Transverse colon (tissue), 4 donors: Measurements from ENCODE around the gene HTR2C. TPM values are rescaled to one million over a fixed set of nuclear protein-coding genes. Genes with fewer than 3 reads are reported as not detected.

Experiments
- DNase-seq: peaks from one replicate; pipeline ENCODE4 v3.0.0-alpha.2; 2019
- H3K27ac ChIP-seq, 4 donors: fragments of 200-600 bp; sonication (generic); 2 replicates each; pipeline ENCODE4 v1.5.1; 2016 to 2018; ENCODE audit warnings: inconsistent platforms in 4 of 4
- H3K27me3 ChIP-seq: fragments of 200-600 bp; sonication (generic); 2 replicates; pipeline ENCODE4 v1.5.1; 2017; ENCODE audit warnings: inconsistent platforms
- H3K36me3 ChIP-seq, 4 donors: fragments of 200-600 bp; sonication (generic); 2 replicates each; pipeline ENCODE4 v1.5.1; 2017 to 2019; ENCODE audit warnings: inconsistent platforms in 4 of 4
- H3K4me1 ChIP-seq, 4 donors: fragments of 200-600 bp; sonication (generic); 2 replicates each; pipeline ENCODE4 v1.5.1; 2017 to 2020; ENCODE audit warnings: inconsistent platforms in 4 of 4
- H3K4me3 ChIP-seq, 4 donors: fragments of 200-600 bp; sonication (generic); 1 replicate in 1 of 4; 2 replicates in 3 of 4; pipeline versions ENCODE4 v1.5.1 to v1.6.1; 2017 to 2019; ENCODE audit warnings: inconsistent platforms in 4 of 4
- H3K9me3 ChIP-seq, 2 donors: fragments of 200-600 bp; sonication (generic); 2 replicates each; pipeline ENCODE4 v1.5.1; 2017 to 2019; ENCODE audit warnings: inconsistent platforms in 2 of 2
- CTCF ChIP-seq, 5 experiments: fragments of 200-600 bp in 3 of 5; fragments of 450-650 bp in 2 of 5; sonication (generic) in 3 of 5; IDR thresholded peaks; 1 replicate in 2 of 5; 2 replicates in 3 of 5; pipeline ENCODE4 v1.5.1; 2016 to 2017; ENCODE audit warnings: antibody characterized with exemption in 5 of 5, inconsistent platforms in 3 of 5, mild to moderate bottlenecking in 2 of 5, moderate library complexity in 1 of 5
- EP300 ChIP-seq: sonication (generic); formaldehyde crosslinking; IDR thresholded peaks from one replicate; pipeline ENCODE4 v1.6.1; 2017; ENCODE audit warnings: antibody characterized with exemption, low read depth
- POLR2A ChIP-seq: fragments of 450-650 bp; IDR thresholded peaks from one replicate; pipeline ENCODE4 v1.6.1; 2016; ENCODE audit warnings: antibody characterized with exemption, mild to moderate bottlenecking, moderate library complexity
- POLR2AphosphoS5 ChIP-seq, 3 donors: sonication (generic); formaldehyde crosslinking; IDR thresholded peaks; one replicate each; pipeline ENCODE4 v1.6.1; 2016; ENCODE audit warnings: antibody characterized with exemption in 3 of 3
- WGBS, 2 donors: methylation state at CpG; one replicate each; pipeline ENCODE4 v1.1.5; 2018; ENCODE audit warnings: low coverage in 1 of 2; 5-methylcytosine and 5-hydroxymethylcytosine counted together
- in situ Hi-C, 4 donors: fragments of 200-750 bp; cut with MboI; loops; one replicate each; pipeline versions ENCODE4 v1.15.0 to v1.15.1; 2017; ENCODE audit warnings: low sequenced_read_pairs in 3 of 4, low pct_ligation_motif_present in 1 of 4, low pct_unique_long_range_greater_than_20kb in 1 of 4
- intact Hi-C: fragments of 100-400 bp; cut with DNase I; formaldehyde crosslinking; loops from one replicate; pipeline ENCODE4 v1.15.1; 2023; ENCODE audit warnings: low total_unique reads
- total RNA-seq, 4 donors: library from RNA; depleted of rRNA; stranded (reverse); fragments of >200 nt; gene quantifications; one replicate each; pipeline ENCODE4 v1.1.0, GENCODE V29; 2016

Gene HTR2C
- total RNA-seq, 4 donors from 2014 or later = not detected

- no peaks in the 10 kb centered on the region for H3K36me3 ChIP-seq
- no peaks in the 10 kb centered on the region for H3K27me3 ChIP-seq
- no peaks in the 10 kb centered on the region for H3K9me3 ChIP-seq
- no peak for TF ChIP-seq CTCF (IDR thresholded peaks at IDR 0.05)
- intact Hi-C loops = no loop called here
- in situ Hi-C loops = no loop called here
- WGBS, 2 donors = 54% methylated on average over 2 of the region's 2 CpGs; no CpG with 5 or more reads in 1 of the 2 donors
- DNase-seq = no peak
- no peak overlapping the region for H3K4me3 ChIP-seq
- H3K27ac ChIP-seq = no peak overlapping the region
- no peaks in the 10 kb centered on the region for H3K4me1 ChIP-seq
Measured at GRCh38 chrX:114819509-114819908, 235.6 kb downstream of the HTR2C start.

- in situ Hi-C loops = no loop called here
- WGBS, 2 donors = 80% methylated on average over 1 of the region's 1 CpG; no CpG with 5 or more reads in 1 of the 2 donors
- Histone ChIP-seq H3K4me1 (no peaks in the 10 kb centered on the region), H3K4me3 (no peak overlapping the region), H3K27me3 (no peaks in the 10 kb centered on the region), H3K27ac (no peak overlapping the region), H3K36me3 (no peaks in the 10 kb centered on the region), H3K9me3 (no peaks in the 10 kb centered on the region)
- TF ChIP-seq EP300 = no peak
- no peak for TF ChIP-seq POLR2AphosphoS5 (IDR thresholded peaks at IDR 0.05)
- no peak for TF ChIP-seq CTCF (IDR thresholded peaks at IDR 0.05)
- intact Hi-C loops = no loop called here
- no peak for DNase-seq
Measured at GRCh38 chrX:114841051-114841450, 257.2 kb downstream of the HTR2C start.

GRCh38 chrX:114842181-114842580 is 258.3 kb downstream of the HTR2C start:
- Histone ChIP-seq H3K4me1 (no peaks in the 10 kb centered on the region), H3K4me3 (no peak overlapping the region), H3K36me3 (no peaks in the 10 kb centered on the region), H3K27me3 (no peaks in the 10 kb centered on the region), H3K9me3 (no peaks in the 10 kb centered on the region), H3K27ac (no peak overlapping the region)
- in situ Hi-C loops (no loop called here), intact Hi-C loops (no loop called here)
- 33% methylated on average over 1 of the region's 1 CpG; no CpG with 5 or more reads in 1 of the 2 donors for WGBS, 2 donors
- TF ChIP-seq CTCF (IDR thresholded peaks at IDR 0.05) = no peak
- TF ChIP-seq POLR2AphosphoS5 (IDR thresholded peaks at IDR 0.05) = no peak
- DNase-seq = no peak

- H3K4me3 ChIP-seq = no peak overlapping the region
- H3K9me3 ChIP-seq = no peaks in the 10 kb centered on the region
- DNase-seq = no peak
- intact Hi-C loops (no loop called here), in situ Hi-C loops (no loop called here)
- no peak overlapping the region for H3K27ac ChIP-seq
- no peaks in the 10 kb centered on the region for H3K36me3 ChIP-seq
- H3K27me3 ChIP-seq = no peaks in the 10 kb centered on the region
- no peaks in the 10 kb centered on the region for H3K4me1 ChIP-seq
- TF ChIP-seq POLR2A (no peak), POLR2AphosphoS5 (IDR thresholded peaks at IDR 0.05) (no peak), EP300 (no peak), CTCF (IDR thresholded peaks at IDR 0.05) (no peak)
- WGBS, 2 donors = 67 to 74% methylated on average over 1 of the region's 1 CpG
Measured at GRCh38 chrX:114889481-114889880, 305.6 kb downstream of the HTR2C start.
